Osteoblast (primary cell): Measurements from ENCODE around the gene TMEM181. TPM values are rescaled to one million over a fixed set of nuclear protein-coding genes. Genes with fewer than 3 reads are reported as not detected.
"Not testable (repeated sequence)": the region's sequence is repeated elsewhere in the genome, so short reads cannot be mapped to it uniquely, and the experiment has no call there.

Source experiments
- DNase-seq: peaks from one replicate; pipeline ENCODE4 v3.0.0; 2011; ENCODE audit warnings: low spot score, mixed read lengths; ENCODE audit not compliant: insufficient read length; ENCODE audit errors: missing footprints
- H2AFZ ChIP-seq: 2 replicates; pipeline ENCODE4 v1.6.0; 2011; ENCODE audit warnings: mild to moderate bottlenecking, low read length
- H3K27ac ChIP-seq: 2 replicates; pipeline ENCODE4 v1.5.1; 2011; ENCODE audit warnings: mild to moderate bottlenecking, low read depth, low read length, moderate library complexity
- H3K27me3 ChIP-seq: 2 replicates; pipeline ENCODE4 v1.6.0; 2012; ENCODE audit warnings: mild to moderate bottlenecking, control low read depth, inconsistent platforms, low read length, moderate library complexity; ENCODE audit not compliant: insufficient read depth
- H3K36me3 ChIP-seq: 2 replicates; pipeline ENCODE4 v1.5.1; 2011; ENCODE audit warnings: mild to moderate bottlenecking, low read length, control low read depth, moderate library complexity; ENCODE audit not compliant: insufficient read depth
- H3K4me1 ChIP-seq: 2 replicates; pipeline ENCODE4 v1.5.1; 2011; ENCODE audit warnings: mild to moderate bottlenecking, low read length, control low read depth, moderate library complexity; ENCODE audit not compliant: insufficient read depth
- H3K4me2 ChIP-seq: 2 replicates; pipeline ENCODE4 v1.6.0; 2011; ENCODE audit warnings: mild to moderate bottlenecking, low read length; ENCODE audit not compliant: insufficient read depth
- H3K4me3 ChIP-seq: fragments of 200-600 bp; sonication (generic); 3 replicates; pipeline ENCODE4 v1.5.1; 2012; ENCODE audit warnings: mild to moderate bottlenecking, low read length, inconsistent platforms; ENCODE audit not compliant: insufficient read depth
- H3K79me2 ChIP-seq: 2 replicates; pipeline ENCODE4 v1.6.0; 2012; ENCODE audit warnings: mild to moderate bottlenecking, low read length, control low read depth, inconsistent platforms; ENCODE audit not compliant: insufficient read depth
- H3K9me3 ChIP-seq: 2 replicates; pipeline ENCODE4 v1.5.1; 2011; ENCODE audit warnings: low read depth, low read length, control low read depth
- H4K20me1 ChIP-seq: 2 replicates; pipeline ENCODE4 v1.6.0; 2012; ENCODE audit warnings: mild to moderate bottlenecking, low read length, control low read depth; ENCODE audit not compliant: insufficient read depth
- CTCF ChIP-seq: IDR thresholded peaks from 2 replicates; pipeline ENCODE4 v1.5.1; 2011; ENCODE audit warnings: mild to moderate bottlenecking, low read depth, low read length, moderate library complexity; ENCODE audit errors: extremely low read depth
- total RNA-seq: library from RNA; depleted of rRNA; stranded (reverse); fragments of >200 nt; gene quantifications from 2 replicates; pipeline ENCODE4 v1.2.3, GENCODE V29; 2012

The TMEM181 gene
- total RNA-seq, 1 donor, result 43.8 TPM

GRCh38 chr6:158552055-158552795, 7.7 kb upstream of the TMEM181 start:
- Histone ChIP-seq H3K27ac (no peak overlapping the region), H2AFZ (no peak overlapping the region), H3K4me3 (no peak overlapping the region), H3K4me1 (no peaks in the 10 kb centered on the region), H3K36me3 (no peaks in the 10 kb centered on the region), H3K27me3 (peaks cover 11% of the 10 kb centered on the region), H3K79me2 (no peaks in the 10 kb centered on the region), H4K20me1 (no peaks in the 10 kb centered on the region), H3K4me2 (no peak overlapping the region), H3K9me3 (no peaks in the 10 kb centered on the region)
- DNase-seq, result no peak
- no peak for TF ChIP-seq CTCF

- no peaks in the 10 kb centered on the region for H4K20me1 ChIP-seq
Observed at GRCh38 chr6:158552796-158553138, 7.1 kb upstream of the TMEM181 start.

GRCh38 chr6:158554611-158555361, 5.1 kb upstream of the TMEM181 start:
- DNase-seq, result no peak
- no peak for TF ChIP-seq CTCF
- no peak overlapping the region for H3K27ac ChIP-seq
- no peaks in the 10 kb centered on the region for H3K79me2 ChIP-seq
- no peak overlapping the region for H2AFZ ChIP-seq
- H3K4me3 ChIP-seq, result no peak overlapping the region
- peaks cover 6% of the 10 kb centered on the region for H3K4me1 ChIP-seq
- peaks cover 11% of the 10 kb centered on the region for H3K27me3 ChIP-seq
- H3K36me3 ChIP-seq, result no peaks in the 10 kb centered on the region
- H4K20me1 ChIP-seq, result no peaks in the 10 kb centered on the region
- H3K4me2 ChIP-seq, result no peak overlapping the region
- H3K9me3 ChIP-seq, result no peaks in the 10 kb centered on the region

More at GRCh38 chr6:158552796-158553138, 7.1 kb upstream of the TMEM181 start:
- Histone ChIP-seq H3K4me3 (no peak overlapping the region), H3K9me3 (no peaks in the 10 kb centered on the region), H3K36me3 (no peaks in the 10 kb centered on the region), H3K27ac (no peak overlapping the region), H3K4me2 (no peak overlapping the region), H2AFZ (no peak overlapping the region), H3K79me2 (no peaks in the 10 kb centered on the region), H3K4me1 (no peaks in the 10 kb centered on the region), H3K27me3 (peaks cover 11% of the 10 kb centered on the region)
- TF ChIP-seq CTCF, result no peak
- DNase-seq, result no peak

GRCh38 chr6:158556113-158556512, 3.8 kb upstream of the TMEM181 start:
- H3K4me3 ChIP-seq, result no peak overlapping the region
- no peak overlapping the region for H3K4me2 ChIP-seq
- TF ChIP-seq CTCF, result no peak

GRCh38 chr6:158557110-158557509, 2.8 kb upstream of the TMEM181 start:
- Histone ChIP-seq H3K4me1 (peaks cover 22% of the 10 kb centered on the region), H3K79me2 (peaks cover 21% of the 10 kb centered on the region), H3K27me3 (peaks cover 11% of the 10 kb centered on the region)
- DNase-seq, H4K20me1 ChIP-seq, H3K9me3 ChIP-seq, H3K4me3 ChIP-seq, H2AFZ ChIP-seq, H3K4me2 ChIP-seq, H3K36me3 ChIP-seq, H3K27ac ChIP-seq: not testable (repeated sequence)

More at GRCh38 chr6:158556113-158556512, 3.8 kb upstream of the TMEM181 start:
- Histone ChIP-seq H3K4me1 (peaks cover 12% of the 10 kb centered on the region), H2AFZ (no peak overlapping the region), H3K27ac (no peak overlapping the region), H3K79me2 (peaks cover 11% of the 10 kb centered on the region), H4K20me1 (no peaks in the 10 kb centered on the region), H3K36me3 (no peaks in the 10 kb centered on the region), H3K9me3 (no peaks in the 10 kb centered on the region), H3K27me3 (peaks cover 11% of the 10 kb centered on the region)
- no peak for DNase-seq
